DOHH2 (cell line): ENCODE data around the gene TNFSF10.

Experiments
- CTCF ChIP-seq: fragments of 200-600 bp; sonication (generic); IDR thresholded peaks from one replicate; pipeline ENCODE4 v1.5.1; 2014; ENCODE audit warnings: antibody characterized with exemption, mild to moderate bottlenecking, low read depth, low read length; ENCODE audit not compliant: poor library complexity, severe bottlenecking
- EZH2phosphoT487 ChIP-seq: fragments of 200-600 bp; sonication (generic); IDR thresholded peaks from 2 replicates; pipeline ENCODE4 v1.6.1; 2017; ENCODE audit warnings: borderline replicate concordance, mild to moderate bottlenecking, antibody characterized with exemption, low read length, moderate library complexity, mixed read lengths

- no peak for TF ChIP-seq CTCF
- no peak for TF ChIP-seq EZH2phosphoT487
Measured at GRCh38 chr3:172467170-172467824, 55.9 kb downstream of the TNFSF10 start.
